Nasal cavity respiratory epithelium epithelial cell of viscerocranial mucosa (primary cell): Measurements from ENCODE around the gene ABCA7. TPM values are rescaled to one million over a fixed set of nuclear protein-coding genes. Genes with fewer than 3 reads are reported as not detected.

ENCODE experiments used
- total RNA-seq: library from RNA; depleted of rRNA; stranded (reverse); fragments of >200 nt; gene quantifications from 2 replicates; pipeline ENCODE4 v1.2.3, GENCODE V29; 2014

Gene ABCA7, protein sequence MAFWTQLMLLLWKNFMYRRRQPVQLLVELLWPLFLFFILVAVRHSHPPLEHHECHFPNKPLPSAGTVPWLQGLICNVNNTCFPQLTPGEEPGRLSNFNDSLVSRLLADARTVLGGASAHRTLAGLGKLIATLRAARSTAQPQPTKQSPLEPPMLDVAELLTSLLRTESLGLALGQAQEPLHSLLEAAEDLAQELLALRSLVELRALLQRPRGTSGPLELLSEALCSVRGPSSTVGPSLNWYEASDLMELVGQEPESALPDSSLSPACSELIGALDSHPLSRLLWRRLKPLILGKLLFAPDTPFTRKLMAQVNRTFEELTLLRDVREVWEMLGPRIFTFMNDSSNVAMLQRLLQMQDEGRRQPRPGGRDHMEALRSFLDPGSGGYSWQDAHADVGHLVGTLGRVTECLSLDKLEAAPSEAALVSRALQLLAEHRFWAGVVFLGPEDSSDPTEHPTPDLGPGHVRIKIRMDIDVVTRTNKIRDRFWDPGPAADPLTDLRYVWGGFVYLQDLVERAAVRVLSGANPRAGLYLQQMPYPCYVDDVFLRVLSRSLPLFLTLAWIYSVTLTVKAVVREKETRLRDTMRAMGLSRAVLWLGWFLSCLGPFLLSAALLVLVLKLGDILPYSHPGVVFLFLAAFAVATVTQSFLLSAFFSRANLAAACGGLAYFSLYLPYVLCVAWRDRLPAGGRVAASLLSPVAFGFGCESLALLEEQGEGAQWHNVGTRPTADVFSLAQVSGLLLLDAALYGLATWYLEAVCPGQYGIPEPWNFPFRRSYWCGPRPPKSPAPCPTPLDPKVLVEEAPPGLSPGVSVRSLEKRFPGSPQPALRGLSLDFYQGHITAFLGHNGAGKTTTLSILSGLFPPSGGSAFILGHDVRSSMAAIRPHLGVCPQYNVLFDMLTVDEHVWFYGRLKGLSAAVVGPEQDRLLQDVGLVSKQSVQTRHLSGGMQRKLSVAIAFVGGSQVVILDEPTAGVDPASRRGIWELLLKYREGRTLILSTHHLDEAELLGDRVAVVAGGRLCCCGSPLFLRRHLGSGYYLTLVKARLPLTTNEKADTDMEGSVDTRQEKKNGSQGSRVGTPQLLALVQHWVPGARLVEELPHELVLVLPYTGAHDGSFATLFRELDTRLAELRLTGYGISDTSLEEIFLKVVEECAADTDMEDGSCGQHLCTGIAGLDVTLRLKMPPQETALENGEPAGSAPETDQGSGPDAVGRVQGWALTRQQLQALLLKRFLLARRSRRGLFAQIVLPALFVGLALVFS (N-terminal part only)
- total RNA-seq = 15.1 and 16.1 TPM in 2 replicates

DNA sequence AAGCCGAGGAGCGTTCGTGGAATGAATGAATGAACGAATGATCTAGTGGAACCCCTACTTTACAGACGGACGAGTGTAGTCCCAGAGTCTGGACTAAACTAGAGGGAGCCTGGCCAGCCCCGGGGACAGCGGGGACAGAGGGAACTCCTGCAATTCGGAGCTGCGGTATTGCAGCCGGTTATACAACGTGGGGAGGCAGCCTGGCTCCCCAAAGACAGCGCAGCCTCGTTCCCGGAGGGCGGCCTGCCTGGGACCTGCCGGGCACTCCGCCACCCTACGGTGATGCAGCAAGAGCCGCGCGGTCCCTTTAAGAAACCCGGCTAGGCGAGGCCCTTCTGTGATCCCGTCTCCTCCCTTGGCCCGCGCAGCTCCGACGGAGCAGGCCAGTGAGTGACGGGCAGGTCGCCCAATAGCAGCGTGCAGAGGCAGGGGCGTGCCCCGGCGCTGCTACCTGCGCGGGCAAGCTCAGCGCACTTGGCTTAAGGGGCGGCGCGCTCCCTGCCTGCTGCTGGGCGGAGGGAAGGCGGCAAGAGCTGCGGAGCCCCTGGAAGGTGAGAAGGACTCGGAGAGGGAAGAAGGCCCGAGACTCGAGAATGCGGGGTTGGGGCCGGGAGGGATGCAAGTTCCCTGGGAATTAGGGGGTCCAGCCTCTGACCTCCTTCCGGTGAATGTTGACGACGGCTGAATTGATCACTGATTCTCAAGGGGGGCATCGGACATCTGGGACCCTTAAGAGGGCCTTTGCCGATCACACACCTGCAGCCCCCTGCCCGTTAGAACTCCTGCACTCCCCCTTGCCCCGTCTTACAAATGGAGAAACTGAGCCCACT is at the start of gene ABCA7:
TSS of gene ABCA7 (plus strand) at position 462 of the 830 bp plus-strand sequence. CDS start 1,255 bp downstream, outside the sequence.

DNA sequence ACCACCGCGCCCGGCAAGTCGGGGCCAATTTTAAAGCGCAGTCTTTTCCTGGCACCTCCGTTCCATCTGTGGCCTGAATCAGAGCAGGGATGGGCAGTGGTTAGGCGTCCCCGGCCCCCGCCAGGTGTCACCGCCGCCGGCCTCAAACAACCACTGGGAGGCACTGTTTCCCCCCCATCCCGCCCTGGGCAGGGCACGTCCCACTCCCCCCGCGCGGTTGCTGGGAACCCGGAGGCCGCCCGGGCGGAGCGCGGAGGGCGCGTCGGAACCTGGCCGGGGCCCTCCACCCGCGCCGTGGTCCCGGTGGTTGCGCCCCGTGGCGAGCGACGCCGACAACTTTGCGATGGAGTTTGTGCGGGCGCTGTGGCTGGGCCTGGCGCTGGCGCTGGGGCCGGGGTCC is 39.8 kb upstream of the ABCA7 start, which contains the start of gene GRIN3B:
TSS of gene GRIN3B (plus strand) at position 325 of the 400 bp plus-strand sequence. CDS start at position 344, 19 bp downstream.

DNA sequence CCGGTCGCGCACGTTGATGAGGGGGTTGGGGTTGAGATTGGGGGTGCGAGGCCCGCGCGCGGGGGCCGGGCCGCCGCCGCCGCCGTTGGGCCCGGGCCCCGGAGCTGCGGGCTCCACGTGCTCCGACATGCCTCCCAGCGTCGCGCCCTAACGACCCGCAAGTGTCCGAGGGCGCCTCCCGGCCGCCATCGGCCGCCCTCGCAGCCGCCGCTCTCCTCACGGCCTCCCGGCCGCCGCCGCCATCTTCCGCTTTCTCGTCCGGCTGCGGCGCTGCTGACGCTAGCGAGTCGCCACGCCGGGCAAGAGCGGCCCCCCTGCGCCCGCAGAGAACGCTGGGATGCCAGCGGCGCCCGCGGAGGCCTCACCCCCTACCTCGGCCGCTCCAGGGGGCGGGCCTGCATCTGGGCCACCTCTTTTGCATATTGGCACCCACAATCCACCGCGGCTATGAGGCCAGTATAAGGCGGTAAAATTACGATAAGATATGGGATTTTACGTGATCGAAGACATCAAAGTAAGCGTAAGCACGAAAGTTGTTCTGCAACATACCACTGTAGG is 19.0 kb upstream of the ABCA7 start, which contains the start of gene TMEM259:
TSS of gene TMEM259 (minus strand) at position 256 of the 558 bp plus-strand sequence. CDS start at position 129, 127 bp downstream.

DNA sequence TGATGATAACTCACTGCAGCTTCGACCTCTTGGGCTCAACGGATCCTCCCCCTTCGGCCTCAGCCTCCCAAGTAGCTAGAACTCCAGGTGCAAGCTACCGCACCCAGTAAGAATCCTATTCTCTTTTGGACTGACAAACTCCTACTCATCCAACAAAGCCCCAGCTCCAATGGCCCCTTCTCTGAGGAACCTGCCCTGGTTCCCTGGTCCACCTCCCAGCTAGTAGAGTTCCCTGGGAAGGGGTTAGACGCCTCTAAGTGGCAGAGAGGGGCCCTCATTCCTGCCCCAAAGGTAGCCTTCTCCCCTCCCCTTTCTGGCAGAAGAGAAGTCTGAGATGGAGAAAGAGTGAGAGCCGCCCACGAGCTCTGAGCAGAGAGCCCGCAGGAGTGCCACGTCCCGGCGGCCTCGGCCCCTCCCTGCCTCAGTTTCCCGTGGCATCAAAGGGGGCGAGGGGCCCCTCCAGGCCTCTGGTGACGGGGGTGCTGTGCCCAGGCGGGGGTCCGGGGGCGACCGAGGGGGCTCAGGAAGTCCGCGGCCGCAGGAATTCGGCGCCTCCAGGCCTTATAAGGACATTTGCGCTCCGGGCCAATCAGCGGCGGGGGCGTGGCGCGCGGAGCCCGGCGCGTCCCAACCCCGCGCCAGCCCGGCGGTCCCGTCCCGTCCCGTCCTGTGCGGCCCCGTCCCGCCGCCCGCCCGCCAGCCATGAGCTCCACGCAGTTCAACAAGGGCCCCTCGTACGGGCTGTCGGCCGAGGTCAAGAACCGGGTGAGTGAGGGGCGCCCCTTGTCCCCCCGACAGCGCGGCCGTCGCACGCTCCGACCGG is 13.7 kb upstream of the ABCA7 start, which contains the start of gene CNN2:
TSS of gene CNN2 (plus strand) at position 649 of the 823 bp plus-strand sequence. CDS start at position 703, 54 bp downstream.

GRCh38 chr19:1066748-1067340 is 26.9 kb downstream of the ABCA7 start, which contains the start of gene ARHGAP45:
Gene ARHGAP45, plus strand, starts transcription at chr19:1067167. Its CDS starts 239 bp downstream, at chr19:1067406.

GRCh38 chr19:1094978-1095701 is 55.2 kb downstream of the ABCA7 start, which contains the start of gene POLR2E:
Gene POLR2E, minus strand, starts transcription at chr19:1095375. Its CDS starts 60 bp downstream, at chr19:1095315.

GRCh38 chr19:1103708-1104310 is 63.9 kb downstream of the ABCA7 start, which contains the start of gene GPX4:
Gene GPX4, plus strand, starts transcription at chr19:1103994. Its CDS starts 50 bp downstream, at chr19:1104044.

Other genes starting within 250 kb of the ABCA7 start
- gene PTBP1, start 242.7 kb upstream of the ABCA7 start, total RNA-seq = 120 and 273 TPM in 2 replicates
- gene PLPPR3, start 218.2 kb upstream of the ABCA7 start, total RNA-seq = under 0.01 and 0.28 TPM in 2 replicates
- not detected in 2 replicates for gene AZU1, start 212.3 kb upstream of the ABCA7 start, total RNA-seq
- not detected in 2 replicates for gene PRTN3, start 199.1 kb upstream of the ABCA7 start, total RNA-seq
- 0.07 TPM in 1 of 2 replicates, not detected in the other for gene ELANE, start 187.8 kb upstream of the ABCA7 start, total RNA-seq
- gene CFD, start 180.4 kb upstream of the ABCA7 start, total RNA-seq = 4.4 and 6.4 TPM in 2 replicates
- gene MED16, start 146.9 kb upstream of the ABCA7 start, total RNA-seq = 19.5 and 32.9 TPM in 2 replicates
- not detected in 2 replicates for gene RNU6-9, start 146.6 kb upstream of the ABCA7 start, total RNA-seq
- 40.5 and 46.1 TPM in 2 replicates for gene R3HDM4, start 126.9 kb upstream of the ABCA7 start, total RNA-seq
- gene KISS1R, start 122.8 kb upstream of the ABCA7 start, total RNA-seq = under 0.01 and 0.07 TPM in 2 replicates
- 12.0 and 12.4 TPM in 2 replicates for gene ARID3A, start 114.1 kb upstream of the ABCA7 start, total RNA-seq
- gene WDR18, start 55.8 kb upstream of the ABCA7 start, total RNA-seq = 61.9 and 65.2 TPM in 2 replicates
- gene GRIN3B, start 39.7 kb upstream of the ABCA7 start, total RNA-seq = 1.4 and 2.1 TPM in 2 replicates
- gene TMEM259, start 19.0 kb upstream of the ABCA7 start, total RNA-seq = 74.5 and 108 TPM in 2 replicates
- gene RNU6-2, start 18.6 kb upstream of the ABCA7 start, total RNA-seq = not detected in 2 replicates
- 143 and 272 TPM in 2 replicates for gene CNN2, start 13.5 kb upstream of the ABCA7 start, total RNA-seq
- gene ARHGAP45, start 27.1 kb downstream of the ABCA7 start, total RNA-seq = 4.6 and 4.8 TPM in 2 replicates
- gene POLR2E, start 55.3 kb downstream of the ABCA7 start, total RNA-seq = 53.0 and 84.9 TPM in 2 replicates
- gene GPX4, start 63.9 kb downstream of the ABCA7 start, total RNA-seq = 220 and 224 TPM in 2 replicates
- gene SBNO2, start 134.2 kb downstream of the ABCA7 start, total RNA-seq = 23.2 and 120 TPM in 2 replicates
- gene STK11, start 165.7 kb downstream of the ABCA7 start, total RNA-seq = 110 and 132 TPM in 2 replicates
- gene CBARP, start 197.9 kb downstream of the ABCA7 start, total RNA-seq = 2.4 and 6.0 TPM in 2 replicates
- 6.5 and 28.9 TPM in 2 replicates for gene ATP5F1D, start 201.6 kb downstream of the ABCA7 start, total RNA-seq
- 32.1 and 46.6 TPM in 2 replicates for gene MIDN, start 208.5 kb downstream of the ABCA7 start, total RNA-seq
- 82.7 and 181 TPM in 2 replicates for gene CIRBP, start 229.2 kb downstream of the ABCA7 start, total RNA-seq
- gene FAM174C, start 235.4 kb downstream of the ABCA7 start, total RNA-seq = 22.5 and 35.5 TPM in 2 replicates
- gene EFNA2, start 245.8 kb downstream of the ABCA7 start, total RNA-seq = not detected in 2 replicates